Rectal smooth muscle tissue (tissue), 1 donor: ENCODE measurements around the gene HS3ST3B1.

Source experiments
- H3K27ac ChIP-seq: one replicate; pipeline ENCODE4 v1.7.0; 2013; ENCODE audit warnings: low read depth, low read length, inconsistent platforms
- H3K27me3 ChIP-seq: one replicate; pipeline ENCODE4 v1.7.0; 2013; ENCODE audit warnings: low read length; ENCODE audit not compliant: control insufficient read depth, insufficient read depth
- H3K36me3 ChIP-seq: one replicate; pipeline ENCODE4 v1.7.0; 2013; ENCODE audit warnings: low read length; ENCODE audit not compliant: control insufficient read depth, insufficient read depth
- H3K4me1 ChIP-seq: one replicate; pipeline ENCODE4 v1.7.0; 2013; ENCODE audit warnings: low read length; ENCODE audit not compliant: control insufficient read depth, insufficient read depth
- H3K4me3 ChIP-seq: one replicate; pipeline ENCODE4 v1.7.0; 2013; ENCODE audit warnings: low read length
- H3K9ac ChIP-seq: one replicate; pipeline ENCODE4 v1.7.0; 2013; ENCODE audit warnings: low read length

Gene HS3ST3B1

DNA sequence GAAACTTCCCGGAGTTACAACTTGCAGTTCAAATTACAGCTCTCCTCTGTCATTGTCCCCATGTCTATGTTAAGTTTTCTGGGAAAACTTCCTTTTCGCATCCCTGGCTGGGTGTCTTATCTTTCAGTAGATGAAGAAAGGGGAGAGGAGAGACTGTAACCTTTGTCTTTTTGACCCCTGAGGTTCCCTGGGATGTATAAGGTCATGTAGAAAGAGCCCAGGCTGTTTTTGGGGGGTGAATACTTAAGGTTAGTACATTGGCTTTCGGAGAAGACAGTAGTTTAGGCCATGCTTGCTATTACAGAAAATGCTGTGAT is 31.1 kb downstream of the HS3ST3B1 start:
- no peak overlapping the region for H3K27ac ChIP-seq
- no peak overlapping the region for H3K4me3 ChIP-seq
- no peaks in the 10 kb centered on the region for H3K4me1 ChIP-seq
- H3K27me3 ChIP-seq = no peaks in the 10 kb centered on the region
- H3K9ac ChIP-seq = no peak overlapping the region
- no peaks in the 10 kb centered on the region for H3K36me3 ChIP-seq

DNA sequence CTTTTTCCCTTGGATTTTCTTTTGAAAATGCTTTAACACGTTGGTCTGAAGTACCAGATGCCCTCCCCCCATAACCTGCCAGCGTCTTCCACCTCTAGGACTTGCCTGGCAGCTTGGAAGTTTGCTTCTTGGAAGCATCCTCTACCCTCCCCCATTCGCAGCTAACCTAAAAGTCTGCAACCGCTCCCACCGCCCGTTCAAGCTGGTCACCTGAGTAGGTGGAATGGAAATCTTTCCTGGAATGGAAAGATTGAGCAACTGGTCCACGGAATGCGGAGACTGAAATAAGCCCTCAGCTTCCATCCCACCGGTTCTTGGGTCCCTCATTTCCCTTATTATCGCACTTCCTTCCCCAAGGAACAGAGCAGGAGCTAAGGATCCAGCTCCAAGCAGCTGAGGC is 31.4 kb downstream of the HS3ST3B1 start:
- Histone ChIP-seq H3K4me3 (no peak overlapping the region), H3K27me3 (no peaks in the 10 kb centered on the region), H3K9ac (no peak overlapping the region), H3K36me3 (no peaks in the 10 kb centered on the region), H3K27ac (no peak overlapping the region), H3K4me1 (no peaks in the 10 kb centered on the region)

DNA sequence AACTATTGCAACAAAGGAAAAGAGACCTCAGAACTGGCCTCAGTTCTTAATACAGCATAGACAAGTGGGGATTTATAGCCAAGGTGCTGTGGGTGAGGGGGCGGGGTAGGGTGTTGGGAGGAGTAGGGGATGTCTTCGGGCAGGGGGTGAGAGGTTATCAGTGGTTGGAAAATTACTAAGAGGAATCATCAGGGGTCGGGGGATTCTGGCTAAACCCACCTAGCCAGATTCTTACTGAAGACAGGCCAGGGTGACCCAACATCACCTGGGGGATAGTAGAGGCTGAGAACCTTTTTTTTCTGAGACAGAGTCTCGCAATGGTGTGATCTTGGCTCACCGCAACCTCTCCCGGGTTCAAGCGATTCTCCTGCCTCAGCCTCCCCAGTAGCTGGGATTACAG is 32.6 kb downstream of the HS3ST3B1 start:
- no peaks in the 10 kb centered on the region for H3K36me3 ChIP-seq
- H3K27ac ChIP-seq = no peak overlapping the region
- no peak overlapping the region for H3K4me3 ChIP-seq
- H3K27me3 ChIP-seq = no peaks in the 10 kb centered on the region
- H3K9ac ChIP-seq = no peak overlapping the region
- H3K4me1 ChIP-seq = no peaks in the 10 kb centered on the region

DNA sequence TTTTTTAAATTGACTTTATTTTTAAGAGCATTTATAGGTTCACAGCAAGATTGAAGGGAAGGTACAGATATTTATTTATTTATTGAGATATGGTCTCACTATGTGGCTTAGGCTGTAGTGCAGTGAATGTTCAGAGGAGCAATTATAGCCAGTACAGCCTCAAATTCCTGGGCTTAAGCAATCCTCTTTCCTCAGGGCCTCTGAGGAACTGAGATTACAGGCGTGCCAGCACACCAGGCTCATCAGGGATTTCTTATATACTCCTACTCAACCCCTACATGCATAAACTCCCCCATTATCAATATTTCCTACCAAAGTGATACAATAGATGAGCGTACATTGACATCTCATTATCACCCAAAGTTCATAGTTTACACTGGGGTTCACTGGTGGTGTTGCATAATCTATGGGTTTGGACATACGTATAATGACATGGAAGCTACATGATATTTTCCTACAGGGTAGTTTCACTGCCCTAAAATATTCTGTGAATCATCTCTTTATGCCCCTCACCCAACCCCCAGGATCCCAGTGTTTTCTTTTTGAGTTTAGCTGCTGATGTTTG is 33.5 kb downstream of the HS3ST3B1 start:
- no peak overlapping the region for H3K27ac ChIP-seq
- no peak overlapping the region for H3K4me3 ChIP-seq

DNA sequence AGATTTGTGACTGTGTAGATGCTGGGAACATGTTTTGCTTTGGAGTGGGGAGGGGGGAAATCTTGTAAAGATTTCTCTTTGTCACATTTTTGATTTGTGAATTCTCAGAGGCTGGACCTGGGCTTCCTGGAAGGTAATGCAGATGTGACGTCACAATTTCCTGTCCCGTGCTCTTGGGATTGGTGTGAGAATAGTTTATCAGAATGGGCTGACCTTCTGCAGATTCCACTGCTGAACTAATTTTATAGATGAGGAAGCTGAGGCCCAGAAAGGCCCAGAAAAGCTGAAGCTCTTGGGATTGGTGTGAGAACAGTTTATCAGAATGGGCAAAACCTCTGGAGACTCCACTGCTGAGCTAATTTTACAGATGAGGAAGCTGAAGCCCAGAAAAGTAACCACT is 34.0 kb downstream of the HS3ST3B1 start:
- H3K4me3 ChIP-seq = no peak overlapping the region
- H3K9ac ChIP-seq = no peak overlapping the region
- H3K36me3 ChIP-seq = no peaks in the 10 kb centered on the region
- no peaks in the 10 kb centered on the region for H3K4me1 ChIP-seq
- no peak overlapping the region for H3K27ac ChIP-seq
- H3K27me3 ChIP-seq = no peaks in the 10 kb centered on the region

More for the DNA sequence above, 33.5 kb downstream of the HS3ST3B1 start:
- H3K4me1 ChIP-seq = no peaks in the 10 kb centered on the region
- no peaks in the 10 kb centered on the region for H3K36me3 ChIP-seq
- no peak overlapping the region for H3K9ac ChIP-seq
- no peaks in the 10 kb centered on the region for H3K27me3 ChIP-seq

DNA sequence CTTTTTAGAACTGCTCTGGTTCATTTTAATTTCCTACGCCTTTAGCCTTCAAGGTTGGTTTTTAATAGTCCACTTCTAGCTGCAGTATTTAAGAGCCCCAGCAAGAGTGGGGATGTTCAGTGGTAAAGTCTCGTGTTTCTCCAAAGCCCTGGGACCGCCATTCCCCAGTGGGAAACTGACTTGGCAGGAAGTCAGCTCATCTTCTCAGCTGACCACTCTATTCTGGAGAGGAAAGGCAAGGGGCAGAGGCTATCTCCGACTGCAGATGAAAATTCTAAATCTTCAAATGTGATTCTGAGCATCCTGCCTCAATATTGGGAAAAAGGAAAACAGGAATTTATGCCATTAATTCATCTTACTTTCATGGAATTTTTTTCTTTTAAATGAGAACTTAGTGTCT is 35.5 kb downstream of the HS3ST3B1 start:
- no peak overlapping the region for H3K9ac ChIP-seq

DNA sequence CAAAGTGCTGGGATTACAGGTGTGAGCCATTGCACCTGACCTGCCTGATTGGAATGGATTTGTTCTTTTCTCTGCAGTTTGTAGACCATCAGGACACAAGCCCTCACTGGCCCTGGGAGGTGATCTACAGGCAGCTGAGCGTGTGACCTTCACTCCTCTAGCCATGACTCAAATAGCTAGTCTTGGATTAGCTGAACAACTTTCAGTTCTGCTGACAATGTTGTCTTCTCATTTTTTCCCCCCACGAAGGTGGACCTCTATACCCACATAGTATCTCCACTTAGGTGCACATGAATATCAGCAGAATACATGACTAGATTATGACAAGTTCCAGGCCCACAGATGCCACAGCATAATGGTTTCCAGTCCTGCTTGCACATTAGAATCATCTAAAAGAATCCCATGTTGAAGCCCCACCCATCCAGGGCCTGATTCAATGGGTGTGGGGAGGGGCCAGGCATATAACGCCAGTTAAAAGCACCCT is 36.8 kb downstream of the HS3ST3B1 start:
- Histone ChIP-seq H3K27ac (no peak overlapping the region), H3K9ac (no peak overlapping the region), H3K27me3 (no peaks in the 10 kb centered on the region), H3K4me3 (no peak overlapping the region), H3K4me1 (no peaks in the 10 kb centered on the region), H3K36me3 (no peaks in the 10 kb centered on the region)

More for the DNA sequence above, 35.5 kb downstream of the HS3ST3B1 start:
- no peaks in the 10 kb centered on the region for H3K4me1 ChIP-seq
- no peaks in the 10 kb centered on the region for H3K36me3 ChIP-seq
- H3K27me3 ChIP-seq = no peaks in the 10 kb centered on the region
- H3K4me3 ChIP-seq = no peak overlapping the region
- no peak overlapping the region for H3K27ac ChIP-seq

DNA sequence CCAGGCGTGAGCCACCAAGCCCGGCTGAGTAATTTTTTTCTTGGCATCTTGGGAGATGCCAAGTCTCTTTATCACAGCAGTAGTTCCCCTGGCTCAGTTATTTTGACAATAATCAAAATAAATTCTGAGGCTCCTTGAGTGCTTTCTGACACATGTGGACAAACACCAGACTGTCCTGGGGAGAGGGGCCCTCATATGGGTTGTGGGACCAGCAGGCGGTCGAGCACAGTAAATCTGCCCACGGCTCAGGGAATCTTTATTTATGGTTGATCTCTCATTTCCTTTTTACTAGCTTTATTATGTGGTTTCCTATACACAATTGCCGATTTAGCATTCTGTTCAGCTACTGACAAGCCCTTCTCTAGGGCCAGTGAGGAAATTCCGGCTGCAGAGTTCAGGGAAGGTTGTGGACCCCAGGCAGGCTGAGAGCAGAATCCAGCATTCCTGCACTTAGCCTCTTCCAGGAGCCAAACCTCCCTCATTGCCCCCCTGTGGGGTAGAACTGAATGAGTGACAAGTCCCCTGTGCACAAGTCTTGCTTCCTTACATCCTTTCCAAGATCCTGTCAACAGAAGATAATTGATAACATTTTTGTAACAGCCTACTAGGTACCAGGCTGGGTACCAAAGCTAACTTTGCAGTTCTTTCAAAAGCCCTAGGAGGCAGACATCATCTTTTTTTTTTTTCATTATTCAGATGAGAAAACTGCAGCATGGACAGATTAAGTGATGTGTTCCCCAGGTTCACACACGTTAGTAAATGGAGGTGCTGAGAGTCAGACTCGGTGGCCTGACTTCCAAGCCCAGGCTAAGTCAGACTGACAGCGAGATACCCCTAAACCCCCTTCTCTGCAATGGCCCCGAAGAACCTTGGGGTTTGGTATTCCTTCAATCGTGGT is 40.2 kb downstream of the HS3ST3B1 start:
- no peaks in the 10 kb centered on the region for H3K27me3 ChIP-seq
- no peaks in the 10 kb centered on the region for H3K36me3 ChIP-seq
- H3K4me1 ChIP-seq = no peaks in the 10 kb centered on the region

DNA sequence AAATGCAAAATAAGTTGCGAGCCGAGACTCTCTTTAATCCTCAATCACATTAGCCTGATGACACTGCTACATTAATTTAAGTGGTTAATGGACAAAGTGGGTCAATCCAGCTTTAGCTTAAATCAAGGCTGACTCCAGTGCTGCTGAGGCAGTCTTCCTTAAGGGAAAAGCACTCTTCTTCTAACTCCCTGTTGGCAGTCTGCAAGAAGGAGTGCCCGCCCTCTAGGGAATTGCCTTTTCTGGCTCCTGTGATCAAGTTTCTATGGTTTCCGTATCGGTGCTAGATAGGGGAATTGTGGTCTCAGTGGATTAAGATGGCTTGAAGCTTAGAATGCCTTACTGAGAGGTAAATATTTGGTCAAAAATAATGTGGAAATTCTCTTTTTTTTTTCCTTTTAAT is 41.0 kb downstream of the HS3ST3B1 start:
- Histone ChIP-seq H3K36me3 (no peaks in the 10 kb centered on the region), H3K4me3 (no peak overlapping the region), H3K4me1 (no peaks in the 10 kb centered on the region), H3K27ac (no peak overlapping the region), H3K27me3 (no peaks in the 10 kb centered on the region), H3K9ac (no peak overlapping the region)

More for the DNA sequence above, 40.2 kb downstream of the HS3ST3B1 start:
- no peak overlapping the region for H3K9ac ChIP-seq
- H3K4me3 ChIP-seq = no peak overlapping the region
- no peak overlapping the region for H3K27ac ChIP-seq

DNA sequence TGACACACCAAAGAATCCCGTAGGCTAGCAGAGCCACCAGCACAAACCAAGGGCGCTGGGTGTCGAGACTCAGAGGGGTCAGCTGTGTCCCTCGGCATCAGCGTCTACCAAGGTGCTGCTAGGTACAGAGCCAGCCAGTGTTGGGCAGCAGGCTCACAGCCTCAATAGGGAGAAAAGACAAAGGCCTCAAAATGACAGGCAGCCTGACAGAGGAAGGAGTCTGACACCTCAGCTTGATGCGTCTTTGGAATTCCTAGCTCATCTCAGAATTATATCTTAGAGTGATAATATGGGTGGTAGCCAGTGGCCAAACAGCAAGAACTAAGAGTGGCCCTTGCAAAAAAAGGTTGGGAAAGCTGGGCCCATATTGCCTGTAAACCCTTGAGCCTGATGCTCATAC is 45.9 kb downstream of the HS3ST3B1 start:
- Histone ChIP-seq H3K27me3 (no peaks in the 10 kb centered on the region), H3K36me3 (no peaks in the 10 kb centered on the region), H3K9ac (no peak overlapping the region), H3K27ac (no peak overlapping the region), H3K4me3 (no peak overlapping the region), H3K4me1 (no peaks in the 10 kb centered on the region)

DNA sequence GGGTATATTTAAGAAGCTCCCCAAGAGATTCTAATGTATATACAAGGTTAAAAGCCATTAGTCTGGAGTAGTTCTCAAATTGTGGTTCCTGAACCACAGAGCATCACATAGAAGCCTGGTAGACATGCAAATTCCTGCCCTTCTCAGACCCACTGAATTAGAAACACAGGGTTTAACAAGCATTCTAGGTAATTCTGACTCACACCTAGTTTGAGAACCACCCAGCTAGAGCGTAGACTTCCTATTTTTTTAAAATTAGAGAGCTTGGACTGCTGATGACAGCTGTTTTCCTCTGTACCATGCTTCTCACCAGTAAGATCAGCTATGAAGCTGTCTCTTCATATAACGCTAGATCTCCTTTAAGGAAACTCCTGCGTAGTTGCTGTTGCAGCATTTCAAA is 50.6 kb downstream of the HS3ST3B1 start:
- H3K4me1 ChIP-seq = no peaks in the 10 kb centered on the region
- H3K27me3 ChIP-seq = no peaks in the 10 kb centered on the region
- no peak overlapping the region for H3K27ac ChIP-seq
- no peak overlapping the region for H3K4me3 ChIP-seq
- no peaks in the 10 kb centered on the region for H3K36me3 ChIP-seq
- no peak overlapping the region for H3K9ac ChIP-seq

DNA sequence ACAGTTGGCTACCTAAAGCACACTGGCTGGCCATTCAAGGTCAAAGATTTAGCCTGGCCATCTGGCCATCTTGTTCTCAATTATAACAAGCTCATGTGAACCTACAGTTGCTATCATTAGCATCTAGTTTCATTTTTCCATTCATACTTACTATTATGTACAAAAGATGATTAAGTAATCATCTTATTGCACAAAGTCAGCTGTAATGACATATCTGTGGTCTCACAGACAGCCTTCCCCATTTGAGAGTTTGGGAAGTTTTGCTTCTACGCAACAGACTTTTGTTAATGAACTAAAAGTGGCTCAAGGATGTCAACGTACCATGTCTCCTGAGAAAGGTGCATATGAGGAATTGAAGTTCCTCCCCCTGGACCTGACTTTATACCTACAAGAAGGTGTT is 51.3 kb downstream of the HS3ST3B1 start:
- H3K27ac ChIP-seq = no peak overlapping the region
- H3K9ac ChIP-seq = no peak overlapping the region
- no peaks in the 10 kb centered on the region for H3K36me3 ChIP-seq
- H3K4me1 ChIP-seq = no peaks in the 10 kb centered on the region
- no peak overlapping the region for H3K4me3 ChIP-seq
- H3K27me3 ChIP-seq = no peaks in the 10 kb centered on the region
